DMS53 treated with DMSO at 0.1 percent for 48 hours (cell line): ENCODE results near the gene OSBPL1A.
A peak's percentile ranks its signal among the peaks of the same experiment; 100 is the strongest.

Source experiments
- DNase-seq: peaks from one replicate; lab custom pipeline; 2025; ENCODE audit not compliant: unreplicated experiment; lab: John Stamatoyannopoulos, UW

Gene OSBPL1A

GRCh38 chr18:24230766-24231165 lies 166.9 kb downstream of the OSBPL1A start:
- DNase-seq, result no peak

- no peak for DNase-seq
These were observed 169.0 kb downstream of the OSBPL1A start for GRCh38 chr18:24228667-24229041.

GRCh38 chr18:24227977-24228666 lies 169.5 kb downstream of the OSBPL1A start:
- DNase-seq, result no peak

- DNase-seq, result no peak
These were observed 177.3 kb downstream of the OSBPL1A start for GRCh38 chr18:24220318-24220688.

- DNase-seq, result no peak
These were observed 177.9 kb downstream of the OSBPL1A start for GRCh38 chr18:24219561-24220317.

- DNase-seq, result peak; percentile 13
These were observed 182.7 kb downstream of the OSBPL1A start for GRCh38 chr18:24214913-24215312.

GRCh38 chr18:24214144-24214543 lies 183.5 kb downstream of the OSBPL1A start:
- DNase-seq, result no peak

- no peak for DNase-seq
These were observed 184.7 kb downstream of the OSBPL1A start for GRCh38 chr18:24212939-24213338.

- no peak for DNase-seq
These were observed 188.1 kb downstream of the OSBPL1A start for GRCh38 chr18:24209558-24209957.

GRCh38 chr18:24208270-24209035 lies 189.2 kb downstream of the OSBPL1A start:
- DNase-seq, result no peak

- DNase-seq, result no peak
These were observed 192.7 kb downstream of the OSBPL1A start for GRCh38 chr18:24204904-24205303.

- no peak for DNase-seq
These were observed 195.6 kb downstream of the OSBPL1A start for GRCh38 chr18:24201699-24202687.

- DNase-seq, result no peak
These were observed 196.9 kb downstream of the OSBPL1A start for GRCh38 chr18:24200494-24201290.

GRCh38 chr18:24199372-24199962 lies 198.2 kb downstream of the OSBPL1A start:
- no peak for DNase-seq

GRCh38 chr18:24198461-24198860 lies 199.2 kb downstream of the OSBPL1A start:
- no peak for DNase-seq

GRCh38 chr18:24197412-24197811 lies 200.2 kb downstream of the OSBPL1A start:
- DNase-seq, result no peak

GRCh38 chr18:24196764-24197163 lies 200.9 kb downstream of the OSBPL1A start:
- DNase-seq, result no peak

GRCh38 chr18:24195296-24196053 lies 202.1 kb downstream of the OSBPL1A start:
- no peak for DNase-seq

GRCh38 chr18:24190590-24190989 lies 207.0 kb downstream of the OSBPL1A start:
- no peak for DNase-seq
